ENCODE results near the gene PTPRN2. TPM values are rescaled to one million over a fixed set of nuclear protein-coding genes. Genes with fewer than 3 reads are reported as not detected.

The PTPRN2 gene
- total and polyA plus RNA-seq, 2 of the 13 experiments (the other 11 are each of a cell fraction or from before 2014, with no cell fraction given) = 2.5 to 24.2 TPM

GRCh38 chr7:157893535-157894044 is 694.0 kb downstream of the PTPRN2 start:
- no peaks in the 10 kb centered on the region for H3K27me3 ChIP-seq (ENCODE audit: control insufficient read depth in 1 of 2, insufficient read depth in 2 of 2, low read length in 2 of 2)
- TF ChIP-seq ZNF276 (CRISPR knock-in tag; IDR thresholded peaks at IDR 0.05; ENCODE audit: low read depth) (no peak), PBX2 (CRISPR knock-in tag; IDR thresholded peaks at IDR 0.05) (no peak), SAP130 (CRISPR knock-in tag; IDR thresholded peaks at IDR 0.05; ENCODE audit: low read depth) (no peak), ZBTB7B (CRISPR knock-in tag; IDR thresholded peaks at IDR 0.05) (no peak), MED13 (CRISPR knock-in tag; IDR thresholded peaks at IDR 0.05) (no peak), PLSCR1 (CRISPR knock-in tag; IDR thresholded peaks at IDR 0.05; ENCODE audit: borderline replicate concordance) (no peak), AKNA (CRISPR knock-in tag; IDR thresholded peaks at IDR 0.05; ENCODE audit: borderline replicate concordance) (no peak), NPAS2 (CRISPR knock-in tag; IDR thresholded peaks at IDR 0.05; ENCODE audit: borderline replicate concordance) (no peak), ZNF333 (CRISPR knock-in tag; IDR thresholded peaks at IDR 0.05; ENCODE audit: borderline replicate concordance) (no peak), RFX1 (IDR thresholded peaks at IDR 0.05) (no peak), ZSCAN12 (CRISPR knock-in tag; IDR thresholded peaks at IDR 0.05) (no peak), ZNF605 (CRISPR knock-in tag; IDR thresholded peaks at IDR 0.05) (no peak), MYPOP (CRISPR knock-in tag; IDR thresholded peaks at IDR 0.05) (no peak), CENPX (CRISPR knock-in tag; IDR thresholded peaks at IDR 0.05) (no peak), ZFP62 (CRISPR knock-in tag; IDR thresholded peaks at IDR 0.05) (no peak), ZKSCAN5 (CRISPR knock-in tag; IDR thresholded peaks at IDR 0.05) (no peak)
- no peak for FAIRE-seq
- ChIA-PET CTCF (ENCODE audit: low intra/inter-chr PET ratio, low total read pairs) (no interaction called here), POLR2A (no interaction called here)
- 83% methylated on average over 15 of the region's 15 CpGs for WGBS (ENCODE audit: low lambda C conversion rate)
- no peak overlapping the region for H3K9ac ChIP-seq (ENCODE audit: insufficient read depth, low read depth, low read length)
- H3K27ac ChIP-seq (ENCODE audit: extremely low read length, insufficient read depth, low read length) = no peak overlapping the region
- no peaks in the 10 kb centered on the region for H4K20me1 ChIP-seq (ENCODE audit: insufficient read depth, low read length)
- peaks cover 15% of the 10 kb centered on the region for H3K4me1 ChIP-seq (ENCODE audit: insufficient read depth, low read length)
- no peak overlapping the region for H3K4me2 ChIP-seq (ENCODE audit: low read depth, low read length)
- in situ Hi-C loops (cut with HindIII; ENCODE audit: extremely low pct_ligation_motif_present, low pct_unique_long_range_greater_than_20kb) = no loop called here
- no peaks in the 10 kb centered on the region for H3K79me2 ChIP-seq (ENCODE audit: insufficient read depth, low read length)
- no peak for ATAC-seq
- DNase-seq (ENCODE audit: low spot score) = no peak
- no peaks in the 10 kb centered on the region for H3K9me3 ChIP-seq (ENCODE audit: low read length)
- no peaks in the 10 kb centered on the region for H3K36me3 ChIP-seq (replicated peaks in 1 of 2; ENCODE audit: control insufficient read depth in 1 of 2, insufficient read depth in 2 of 2, low read length in 2 of 2)
- H2AFZ ChIP-seq (ENCODE audit: low read length) = no peak overlapping the region
- H3K4me3 ChIP-seq (replicated peaks in 1 of 3; ENCODE audit: insufficient read depth in 1 of 3, low read depth in 2 of 3, low read length in 3 of 3) = no peak overlapping the region
- intact Hi-C loops (cut with micrococcal nuclease; ENCODE audit: unreplicated experiment) = no loop called here
- BruUV-seq (replicated peaks) = no TSS peak
